H9 (cell line): Measurements from ENCODE around the gene TIMM13. TPM values are rescaled to one million over a fixed set of nuclear protein-coding genes. Genes with fewer than 3 reads are reported as not detected.

Experiments used
- DNase-seq: peaks from one replicate; pipeline ENCODE4 v3.0.0-alpha.2; 2017
- H2AFZ ChIP-seq: one replicate; pipeline ENCODE4 v1.6.1; 2013; ENCODE audit warnings: mild to moderate bottlenecking, low read length, control low read depth, moderate library complexity
- H2AK5ac ChIP-seq: 2 replicates; pipeline ENCODE4 v1.6.1; 2013; ENCODE audit warnings: low read length, control low read depth, mixed read lengths; ENCODE audit not compliant: insufficient read length
- H2BK120ac ChIP-seq: one replicate; pipeline ENCODE4 v1.6.1; 2013; ENCODE audit warnings: low read depth, mild to moderate bottlenecking, low read length, control low read depth, inconsistent platforms; ENCODE audit not compliant: poor library complexity, severe bottlenecking
- H2BK12ac ChIP-seq: 2 replicates; pipeline ENCODE4 v1.6.1; 2013; ENCODE audit warnings: low read length, control low read depth, mixed read lengths, low read depth; ENCODE audit not compliant: insufficient read length
- H2BK15ac ChIP-seq: 2 replicates; pipeline ENCODE4 v1.6.1; 2013; ENCODE audit warnings: low read depth, low read length, control low read depth
- H2BK20ac ChIP-seq: one replicate; pipeline ENCODE4 v1.6.1; 2013; ENCODE audit warnings: low read depth, mild to moderate bottlenecking, low read length, control low read depth, inconsistent platforms; ENCODE audit not compliant: poor library complexity, severe bottlenecking
- H2BK5ac ChIP-seq: 2 replicates; pipeline ENCODE4 v1.6.1; 2013; ENCODE audit warnings: low read length, control low read depth, mixed read lengths; ENCODE audit not compliant: insufficient read length
- H3K14ac ChIP-seq: 2 replicates; pipeline ENCODE4 v1.6.1; 2013; ENCODE audit warnings: low read length, control low read depth; ENCODE audit not compliant: insufficient read depth
- H3K18ac ChIP-seq: 2 replicates; pipeline ENCODE4 v1.6.1; 2013; ENCODE audit warnings: low read depth, mild to moderate bottlenecking, mixed read lengths, low read length, control low read depth; ENCODE audit not compliant: insufficient read length
- H3K23ac ChIP-seq: 2 replicates; pipeline ENCODE4 v1.6.1; 2013; ENCODE audit warnings: low read length, control low read depth, mixed read lengths, low read depth; ENCODE audit not compliant: insufficient read length
- H3K23me2 ChIP-seq: 2 replicates; pipeline ENCODE4 v1.6.1; 2013; ENCODE audit warnings: low read depth, mild to moderate bottlenecking, mixed read lengths, low read length, control low read depth; ENCODE audit not compliant: insufficient read length, poor library complexity, severe bottlenecking
- H3K27ac ChIP-seq: 2 replicates; pipeline ENCODE4 v1.5.1; 2013; ENCODE audit warnings: low read length, control low read depth, mixed read lengths, low read depth; ENCODE audit not compliant: insufficient read length
- H3K27me3 ChIP-seq: 2 replicates; pipeline ENCODE4 v1.6.1; 2013; ENCODE audit warnings: low read length, control low read depth, inconsistent platforms; ENCODE audit not compliant: insufficient read depth
- H3K4ac ChIP-seq: 2 replicates; pipeline ENCODE4 v1.6.1; 2013; ENCODE audit warnings: low read depth, mild to moderate bottlenecking, control low read depth, inconsistent platforms, low read length, moderate library complexity
- H3K4me1 ChIP-seq: 2 replicates; pipeline ENCODE4 v1.6.1; 2013; ENCODE audit warnings: low read length, control low read depth, inconsistent platforms; ENCODE audit not compliant: insufficient read depth
- H3K4me2 ChIP-seq: 2 replicates; pipeline ENCODE4 v1.6.1; 2013; ENCODE audit warnings: low read length, control low read depth, mixed read lengths; ENCODE audit not compliant: insufficient read length, insufficient read depth
- H3K56ac ChIP-seq: 2 replicates; pipeline ENCODE4 v1.6.1; 2013; ENCODE audit warnings: low read depth, mild to moderate bottlenecking, mixed read lengths, low read length, control low read depth; ENCODE audit not compliant: insufficient read length
- H3K79me1 ChIP-seq: 2 replicates; pipeline ENCODE4 v1.6.1; 2013; ENCODE audit warnings: low read depth, mild to moderate bottlenecking, moderate library complexity, low read length, control low read depth, inconsistent platforms; ENCODE audit not compliant: insufficient read depth, poor library complexity, severe bottlenecking
- H3K79me2 ChIP-seq: 2 replicates; pipeline ENCODE4 v1.6.1; 2013; ENCODE audit warnings: low read length, control low read depth, inconsistent platforms; ENCODE audit not compliant: insufficient read depth
- H3K9ac ChIP-seq: 2 replicates; pipeline ENCODE4 v1.6.1; 2013; ENCODE audit warnings: low read length, control low read depth, mixed read lengths; ENCODE audit not compliant: insufficient read length; ENCODE audit errors: extremely low read depth
- H3K9me3 ChIP-seq: one replicate; pipeline ENCODE4 v1.6.1; 2013; ENCODE audit warnings: low read depth, low read length, inconsistent platforms; ENCODE audit not compliant: control insufficient read depth
- H3T11ph ChIP-seq: one replicate; pipeline ENCODE4 v1.6.1; 2013; ENCODE audit warnings: mild to moderate bottlenecking, low read length, control low read depth, inconsistent platforms
- H4K20me1 ChIP-seq: one replicate; pipeline ENCODE4 v1.6.1; 2013; ENCODE audit not compliant: control insufficient read depth, insufficient read length, insufficient read depth
- H4K5ac ChIP-seq: 2 replicates; pipeline ENCODE4 v1.6.1; 2013; ENCODE audit warnings: low read depth, mild to moderate bottlenecking, mixed read lengths, low read length, control low read depth; ENCODE audit not compliant: insufficient read length
- H4K8ac ChIP-seq: replicated peaks from 2 replicates; pipeline ENCODE4 v1.6.1; 2013; ENCODE audit warnings: low read length, control low read depth, mixed read lengths, low read depth; ENCODE audit not compliant: insufficient read length
- H4K91ac ChIP-seq: 2 replicates; pipeline ENCODE4 v1.6.1; 2013; ENCODE audit warnings: low read depth, mild to moderate bottlenecking, moderate library complexity, mixed read lengths, low read length, control low read depth; ENCODE audit not compliant: insufficient read length
- H3K27ac Mint-ChIP-seq, 3 experiments: 2 replicates in 2 of 3; 3 replicates in 1 of 3; pipeline ENCODE4 v1.8.0; 2020 to 2021; ENCODE audit warnings: mixed read lengths in 3 of 3, mild to moderate bottlenecking in 1 of 3, moderate library complexity in 1 of 3
- H3K27me3 Mint-ChIP-seq: 2 replicates; pipeline ENCODE4 v1.8.0; 2021; ENCODE audit warnings: low read depth, mild to moderate bottlenecking, moderate library complexity, mixed read lengths
- H3K36me3 Mint-ChIP-seq, 3 experiments: 2 replicates in 2 of 3; 3 replicates in 1 of 3; pipeline ENCODE4 v1.8.0; 2020 to 2021; ENCODE audit warnings: low read depth in 3 of 3, mixed read lengths in 3 of 3; ENCODE audit not compliant: insufficient read depth in 1 of 3
- H3K4me1 Mint-ChIP-seq, 2 experiments: 2 replicates each; pipeline ENCODE4 v1.8.0; 2020; ENCODE audit warnings: mixed read lengths in 2 of 2
- H3K4me3 Mint-ChIP-seq, 2 experiments: 2 replicates in 1 of 2; 3 replicates in 1 of 2; pipeline ENCODE4 v1.8.0; 2020 to 2021; ENCODE audit warnings: mild to moderate bottlenecking in 2 of 2, mixed read lengths in 2 of 2, moderate library complexity in 1 of 2
- H3K9me3 Mint-ChIP-seq, 2 experiments: 2 replicates in 1 of 2; 3 replicates in 1 of 2; pipeline ENCODE4 v1.8.0; 2020; ENCODE audit warnings: mild to moderate bottlenecking in 2 of 2, mixed read lengths in 2 of 2, moderate library complexity in 1 of 2
- WGBS: extraction: QIAGEN DNeasy Blood & Tissue Kit; methylation state at CpG from one replicate; pipeline ENCODE4 v1.1.7; 2013; ENCODE audit warnings: missing lambda C conversion rate, low lambda C conversion rate, mixed read lengths; ENCODE audit not compliant: insufficient read length; ENCODE audit errors: extremely low coverage; 5-methylcytosine and 5-hydroxymethylcytosine counted together
- total RNA-seq: library from RNA; stranded (reverse); gene quantifications from 2 replicates; pipeline ENCODE4 v1.2.1, GENCODE V29; 2021
- TF ChIP-seq, protein P1 (sequence below): fragments of 200-600 bp; sonication (generic); conservative IDR thresholded peaks from 3 replicates; pipeline ENCODE4 v1.8.0; 2021; ENCODE audit warnings: antibody characterized with exemption, mild to moderate bottlenecking

Gene TIMM13
- total RNA-seq, 1 experiment from 2014 or later, result 214 TPM

DNA sequence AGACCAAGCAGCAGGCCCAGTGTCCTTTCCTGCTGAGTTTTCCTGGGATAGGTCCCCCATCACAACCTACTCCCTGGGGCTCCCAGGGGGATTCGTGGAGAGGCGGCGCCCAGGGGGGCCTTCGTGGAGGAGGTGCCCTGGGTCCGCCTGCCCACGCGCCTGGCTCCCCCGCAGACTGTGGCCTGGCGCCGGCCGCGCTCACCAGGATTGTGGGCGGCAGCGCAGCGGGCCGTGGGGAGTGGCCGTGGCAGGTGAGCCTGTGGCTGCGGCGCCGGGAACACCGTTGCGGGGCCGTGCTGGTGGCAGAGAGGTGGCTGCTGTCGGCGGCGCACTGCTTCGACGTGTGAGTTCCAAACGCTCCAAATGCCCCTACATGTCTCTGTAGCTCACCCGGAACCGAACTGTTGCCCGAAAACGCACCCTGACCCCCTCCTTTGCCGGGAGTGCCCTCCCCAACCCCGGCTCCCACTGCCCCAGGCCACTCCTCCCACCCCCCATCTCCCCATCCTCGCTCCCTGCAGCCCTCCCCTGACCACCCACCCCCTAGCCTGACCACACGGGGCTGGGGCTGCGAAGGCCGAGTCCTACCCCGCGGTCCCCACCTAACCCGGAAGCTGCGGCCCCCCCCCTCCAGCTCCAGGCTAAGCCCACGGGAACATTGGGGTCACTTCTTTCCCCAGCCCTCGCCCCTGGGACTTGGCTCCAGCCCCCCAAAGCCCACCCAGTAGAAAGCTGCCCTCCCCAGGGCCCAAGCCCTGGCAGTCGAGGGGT is 3.3 kb downstream of the TIMM13 start:
- no peak overlapping the region for H2AFZ ChIP-seq
- peaks cover 9% of the 10 kb centered on the region for H3K23me2 ChIP-seq
- no peak overlapping the region for H2BK12ac ChIP-seq
- H3K36me3 Mint-ChIP-seq, result peaks cover 2 to 10% (median 4%) of the 10 kb centered on the region in 3 experiments; a peak in 6 of 7 replicates
- H3K4ac ChIP-seq, result no peak overlapping the region
- no peak overlapping the region for H3K18ac ChIP-seq
- H4K20me1 ChIP-seq, result no peaks in the 10 kb centered on the region
- no peak overlapping the region for H2BK20ac ChIP-seq
- H2BK5ac ChIP-seq, result no peak overlapping the region
- H3K23ac ChIP-seq, result no peak overlapping the region
- no peak overlapping the region for H2AK5ac ChIP-seq
- H4K8ac ChIP-seq, result no peak overlapping the region
- no peak overlapping the region for H3K56ac ChIP-seq
- H3K27ac Mint-ChIP-seq, result no peak overlapping the region
- TF ChIP-seq, protein P1, sequence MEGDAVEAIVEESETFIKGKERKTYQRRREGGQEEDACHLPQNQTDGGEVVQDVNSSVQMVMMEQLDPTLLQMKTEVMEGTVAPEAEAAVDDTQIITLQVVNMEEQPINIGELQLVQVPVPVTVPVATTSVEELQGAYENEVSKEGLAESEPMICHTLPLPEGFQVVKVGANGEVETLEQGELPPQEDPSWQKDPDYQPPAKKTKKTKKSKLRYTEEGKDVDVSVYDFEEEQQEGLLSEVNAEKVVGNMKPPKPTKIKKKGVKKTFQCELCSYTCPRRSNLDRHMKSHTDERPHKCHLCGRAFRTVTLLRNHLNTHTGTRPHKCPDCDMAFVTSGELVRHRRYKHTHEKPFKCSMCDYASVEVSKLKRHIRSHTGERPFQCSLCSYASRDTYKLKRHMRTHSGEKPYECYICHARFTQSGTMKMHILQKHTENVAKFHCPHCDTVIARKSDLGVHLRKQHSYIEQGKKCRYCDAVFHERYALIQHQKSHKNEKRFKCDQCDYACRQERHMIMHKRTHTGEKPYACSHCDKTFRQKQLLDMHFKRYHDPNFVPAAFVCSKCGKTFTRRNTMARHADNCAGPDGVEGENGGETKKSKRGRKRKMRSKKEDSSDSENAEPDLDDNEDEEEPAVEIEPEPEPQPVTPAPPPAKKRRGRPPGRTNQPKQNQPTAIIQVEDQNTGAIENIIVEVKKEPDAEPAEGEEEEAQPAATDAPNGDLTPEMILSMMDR, result no peak
- peaks cover 2% of the 10 kb centered on the region; the same call in 1 of the 2 replicates for H3K79me2 ChIP-seq
- no peak overlapping the region for H3K9ac ChIP-seq
- no peaks in the 10 kb centered on the region; the same call in 1 of the 2 replicates for H3K4me1 ChIP-seq
- peaks cover 13 to 19% of the 10 kb centered on the region in 2 experiments for H3K4me1 Mint-ChIP-seq
- no peaks in the 10 kb centered on the region for H3K27me3 ChIP-seq
- H3K27ac ChIP-seq, result no peak overlapping the region
- no peak overlapping the region for H4K91ac ChIP-seq
- H3K9me3 ChIP-seq, result no peaks in the 10 kb centered on the region
- H3T11ph ChIP-seq, result no peak overlapping the region
- H3K27me3 Mint-ChIP-seq, result peaks cover 2% of the 10 kb centered on the region; the same call in 1 of the 2 replicates
- no peak overlapping the region for H2BK120ac ChIP-seq
- no peak overlapping the region for H3K14ac ChIP-seq
- no peak overlapping the region for H2BK15ac ChIP-seq
- no peaks in the 10 kb centered on the region for H3K79me1 ChIP-seq
- H3K4me3 Mint-ChIP-seq, result peak overlapping the region in 1 of 2 experiments; percentile 44; a peak in 4 of 5 replicates
- no peak overlapping the region for H3K4me2 ChIP-seq
- no peaks in the 10 kb centered on the region for H3K9me3 Mint-ChIP-seq
- no CpG with 5 or more reads among the region's 46 CpGs for WGBS
- peak; percentile 36 for DNase-seq
- H4K5ac ChIP-seq, result no peak overlapping the region
